NOMO-1 treated with DMSO at 0.1 percent for 48 hours (cell line): ENCODE measurements around the gene MRPS31.
A peak's percentile ranks its signal among the peaks of the same experiment; 100 is the strongest.
"Not testable (repeated sequence)": the region's sequence is repeated elsewhere in the genome, so short reads cannot be mapped to it uniquely, and the experiment has no call there.

ENCODE experiments used
- DNase-seq: peaks from one replicate; lab custom pipeline; 2025; ENCODE audit not compliant: unreplicated experiment; lab: John Stamatoyannopoulos, UW

MRPS31 gene

GRCh38 chr13:40764587-40765403 is 6.2 kb downstream of the MRPS31 start:
- no peak for DNase-seq

- no peak for DNase-seq
Observed at GRCh38 chr13:40762849-40763248, 8.1 kb downstream of the MRPS31 start.

GRCh38 chr13:40758811-40759210 is 12.2 kb downstream of the MRPS31 start:
- DNase-seq = no peak

- DNase-seq = no peak
Observed at GRCh38 chr13:40756042-40756441, 14.9 kb downstream of the MRPS31 start.

GRCh38 chr13:40755082-40755700 is 15.8 kb downstream of the MRPS31 start:
- DNase-seq = no peak

- no peak for DNase-seq
Observed at GRCh38 chr13:40749327-40749726, 21.7 kb downstream of the MRPS31 start.

- DNase-seq = not testable (repeated sequence)
Observed at GRCh38 chr13:40735232-40735548, 35.8 kb downstream of the MRPS31 start.

- DNase-seq = not testable (repeated sequence)
Observed at GRCh38 chr13:40734536-40735231, 36.3 kb downstream of the MRPS31 start.

- DNase-seq = no peak
Observed at GRCh38 chr13:40732658-40733057, 38.3 kb downstream of the MRPS31 start.

- no peak for DNase-seq
Observed at GRCh38 chr13:40728595-40728994, 42.4 kb downstream of the MRPS31 start.

GRCh38 chr13:40714433-40714832 is 56.6 kb downstream of the MRPS31 start:
- DNase-seq = not testable (repeated sequence)

- no peak for DNase-seq
Observed at GRCh38 chr13:40706439-40706838, 64.6 kb downstream of the MRPS31 start.

GRCh38 chr13:40697711-40698110 is 73.3 kb downstream of the MRPS31 start:
- no peak for DNase-seq

- no peak for DNase-seq
Observed at GRCh38 chr13:40694426-40694825, 76.6 kb downstream of the MRPS31 start.

GRCh38 chr13:40692946-40693345 is 78.0 kb downstream of the MRPS31 start:
- DNase-seq = no peak

GRCh38 chr13:40688781-40689180 is 82.2 kb downstream of the MRPS31 start:
- DNase-seq = no peak

GRCh38 chr13:40682449-40683240 is 88.3 kb downstream of the MRPS31 start:
- peak; percentile 56 for DNase-seq

GRCh38 chr13:40681341-40682146 is 89.4 kb downstream of the MRPS31 start:
- no peak for DNase-seq

- no peak for DNase-seq
Observed at GRCh38 chr13:40680659-40681323, 90.2 kb downstream of the MRPS31 start.

- no peak for DNase-seq
Observed at GRCh38 chr13:40679480-40679985, 91.5 kb downstream of the MRPS31 start.
